ENCODE results near the gene RXFP4. TPM values are rescaled to one million over a fixed set of nuclear protein-coding genes. Genes with fewer than 3 reads are reported as not detected.

The RXFP4 gene
- total RNA-seq, 1 experiment from 2014 or later, result not detected

GRCh38 chr1:155970531-155971167, 29.2 kb downstream of the RXFP4 start:
- intact Hi-C loops (cut with micrococcal nuclease; ENCODE audit: unreplicated experiment), result no loop called here
- BruUV-seq (replicated peaks), result no TSS peak
- Histone ChIP-seq H3F3A (ENCODE audit: insufficient read depth, low read depth) (peaks cover 63% of the 10 kb centered on the region; the same call in 1 of the 2 replicates), H2AFZ (no peak overlapping the region), H3K27ac (no peak overlapping the region), H4K20me1 (ENCODE audit: insufficient read depth) (peaks cover 98% of the 10 kb centered on the region), H3K9me2 (ENCODE audit: insufficient read depth) (no peaks in the 10 kb centered on the region), H3K4me2 (no peak overlapping the region), H3K4me1 (replicated peaks; ENCODE audit: insufficient read depth) (peaks cover 29% of the 10 kb centered on the region), H3K9me3 (ENCODE audit: insufficient read depth, low read depth) (no peaks in the 10 kb centered on the region), H3K36me3 (ENCODE audit: low read depth) (peaks cover 64% of the 10 kb centered on the region), H3K4me3 (no peak overlapping the region), H3K79me2 (ENCODE audit: low read depth) (peaks cover 89% of the 10 kb centered on the region), H3K27me3 (ENCODE audit: insufficient read depth, low read depth) (no peaks in the 10 kb centered on the region)
- no peak for DNase-seq
- POLR2A ChIA-PET (ENCODE audit: unreplicated experiment), result no interaction called here
- CTCF ChIA-PET, result no interaction called here
- TF ChIP-seq CTCF (conservative IDR thresholded peaks at IDR 0.05), result no peak
- TF ChIP-seq EZH2 (IDR thresholded peaks at IDR 0.05; ENCODE audit: low read depth), result no peak

- CTCF ChIA-PET, result no interaction called here
- H3K4me2 ChIP-seq, result no peak overlapping the region
- intact Hi-C loops (cut with micrococcal nuclease; ENCODE audit: unreplicated experiment), result no loop called here
Observed at GRCh38 chr1:155971910-155972809, 30.7 kb downstream of the RXFP4 start.

More at GRCh38 chr1:155971910-155972809, 30.7 kb downstream of the RXFP4 start:
- no peaks in the 10 kb centered on the region for H3K9me3 ChIP-seq (ENCODE audit: insufficient read depth, low read depth)
- H3K27ac ChIP-seq, result no peak overlapping the region
- peaks cover 59% of the 10 kb centered on the region for H3K36me3 ChIP-seq (ENCODE audit: low read depth)
- peaks cover 97% of the 10 kb centered on the region for H4K20me1 ChIP-seq (ENCODE audit: insufficient read depth)
- DNase-seq, result no peak
- H2AFZ ChIP-seq, result no peak overlapping the region
- BruUV-seq (replicated peaks), result no TSS peak
- POLR2A ChIA-PET (ENCODE audit: unreplicated experiment), result no interaction called here
- peaks cover 100% of the 10 kb centered on the region for H3K79me2 ChIP-seq (ENCODE audit: low read depth)
- no peaks in the 10 kb centered on the region for H3K27me3 ChIP-seq (ENCODE audit: insufficient read depth, low read depth)
- no peaks in the 10 kb centered on the region for H3K9me2 ChIP-seq (ENCODE audit: insufficient read depth)
- H3K4me1 ChIP-seq (replicated peaks; ENCODE audit: insufficient read depth), result peaks cover 35% of the 10 kb centered on the region
- TF ChIP-seq CTCF (conservative IDR thresholded peaks at IDR 0.05), result no peak
- no peak for TF ChIP-seq EZH2 (IDR thresholded peaks at IDR 0.05; ENCODE audit: low read depth)
- no peak overlapping the region for H3K4me3 ChIP-seq
- peaks cover 64% of the 10 kb centered on the region; the same call in 1 of the 2 replicates for H3F3A ChIP-seq (ENCODE audit: insufficient read depth, low read depth)
